Brain microvascular endothelial cell (primary cell): ENCODE data around the gene RAVER2.
"Not testable (repeated sequence)": the region's sequence is repeated elsewhere in the genome, so short reads cannot be mapped to it uniquely, and the experiment has no call there.

ENCODE experiments used
- DNase-seq: peaks from one replicate; pipeline ENCODE4 v3.0.0-alpha.2; 2020
- H3K27ac ChIP-seq: fragments of 250-450 bp; sonication (Bioruptor Pico); 2 replicates; pipeline ENCODE4 v1.5.1; 2020; ENCODE audit warnings: mild to moderate bottlenecking, moderate library complexity
- H3K27me3 ChIP-seq: fragments of 250-450 bp; sonication (Bioruptor Pico); replicated peaks from 2 replicates; pipeline ENCODE4 v1.5.1; 2020; ENCODE audit warnings: mild to moderate bottlenecking
- H3K36me3 ChIP-seq: fragments of 250-450 bp; sonication (Bioruptor Pico); replicated peaks from 2 replicates; pipeline ENCODE4 v1.5.1; 2020; ENCODE audit warnings: mild to moderate bottlenecking
- H3K4me3 ChIP-seq: 2 replicates; pipeline ENCODE4 v1.5.1; 2011; ENCODE audit warnings: low read depth, mild to moderate bottlenecking, control low read depth, low read length, moderate library complexity
- in situ Hi-C: cut with HindIII; loops from 2 replicates; pipeline ENCODE4 v1.10.0; 2017; ENCODE audit warnings: low sequenced_read_pairs, low pct_ligation_motif_present
- TF ChIP-seq, protein P1 (sequence below): IDR thresholded peaks from 2 replicates; pipeline ENCODE4 v1.5.1; 2011; ENCODE audit warnings: low read depth, mild to moderate bottlenecking, moderate library complexity, low read length, control low read depth, inconsistent platforms; ENCODE audit errors: missing control alignments

Gene RAVER2

DNA sequence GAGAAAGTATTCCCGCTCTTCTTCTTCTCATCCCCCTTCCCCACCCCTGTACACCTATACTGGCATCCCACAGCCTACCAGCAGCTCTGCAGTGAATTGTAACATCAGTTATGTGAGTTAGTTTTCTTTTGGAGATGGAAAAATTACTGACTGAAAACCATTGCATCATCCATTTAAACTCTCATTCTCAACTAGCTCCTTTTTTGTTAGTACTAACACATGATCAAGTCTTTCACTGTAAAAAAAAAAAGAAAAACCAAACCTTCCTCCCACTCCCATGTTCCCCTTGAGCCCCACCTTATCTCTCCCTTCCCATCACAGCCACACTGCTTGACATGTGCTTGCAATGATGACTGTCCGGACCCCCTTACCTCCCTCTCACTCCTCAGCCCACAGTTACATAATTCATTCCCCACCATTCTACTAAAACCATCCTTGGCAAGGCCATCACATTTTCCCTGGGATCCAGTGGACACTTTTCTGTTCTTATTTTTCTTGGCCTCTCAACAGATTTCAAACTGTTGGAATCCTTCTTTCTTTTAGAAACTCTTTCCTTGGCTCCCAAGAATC is 23.2 kb upstream of the RAVER2 start:
- in situ Hi-C loops: no loop called here
- H3K27ac ChIP-seq: no peak overlapping the region
- DNase-seq: no peak
- TF ChIP-seq, protein P1, sequence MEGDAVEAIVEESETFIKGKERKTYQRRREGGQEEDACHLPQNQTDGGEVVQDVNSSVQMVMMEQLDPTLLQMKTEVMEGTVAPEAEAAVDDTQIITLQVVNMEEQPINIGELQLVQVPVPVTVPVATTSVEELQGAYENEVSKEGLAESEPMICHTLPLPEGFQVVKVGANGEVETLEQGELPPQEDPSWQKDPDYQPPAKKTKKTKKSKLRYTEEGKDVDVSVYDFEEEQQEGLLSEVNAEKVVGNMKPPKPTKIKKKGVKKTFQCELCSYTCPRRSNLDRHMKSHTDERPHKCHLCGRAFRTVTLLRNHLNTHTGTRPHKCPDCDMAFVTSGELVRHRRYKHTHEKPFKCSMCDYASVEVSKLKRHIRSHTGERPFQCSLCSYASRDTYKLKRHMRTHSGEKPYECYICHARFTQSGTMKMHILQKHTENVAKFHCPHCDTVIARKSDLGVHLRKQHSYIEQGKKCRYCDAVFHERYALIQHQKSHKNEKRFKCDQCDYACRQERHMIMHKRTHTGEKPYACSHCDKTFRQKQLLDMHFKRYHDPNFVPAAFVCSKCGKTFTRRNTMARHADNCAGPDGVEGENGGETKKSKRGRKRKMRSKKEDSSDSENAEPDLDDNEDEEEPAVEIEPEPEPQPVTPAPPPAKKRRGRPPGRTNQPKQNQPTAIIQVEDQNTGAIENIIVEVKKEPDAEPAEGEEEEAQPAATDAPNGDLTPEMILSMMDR: no peak
- H3K4me3 ChIP-seq: no peak overlapping the region
- H3K27me3 ChIP-seq: no peaks in the 10 kb centered on the region
- H3K36me3 ChIP-seq: no peaks in the 10 kb centered on the region

DNA sequence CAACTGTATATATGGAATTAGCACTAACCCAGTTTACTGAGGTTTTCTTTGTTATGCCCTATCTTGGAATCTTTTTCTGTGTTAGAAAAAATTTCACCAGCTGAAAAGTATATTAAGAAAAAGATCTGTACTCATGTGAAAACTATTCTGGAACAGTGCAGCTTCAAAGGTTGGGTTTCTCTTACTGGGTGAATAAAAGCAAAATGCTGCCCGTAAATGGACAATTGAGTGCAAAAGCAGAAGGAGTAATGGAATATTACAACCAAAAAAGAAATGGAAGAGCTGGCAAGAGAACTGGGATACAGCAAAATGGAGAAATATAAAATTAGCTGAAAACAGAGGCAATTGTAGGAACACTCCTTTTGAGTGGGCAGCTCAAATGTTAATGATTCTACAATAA is 17.0 kb upstream of the RAVER2 start:
- DNase-seq: no peak
- TF ChIP-seq, protein P1: no peak
- no peak overlapping the region for H3K4me3 ChIP-seq
- in situ Hi-C loops: no loop called here
- no peaks in the 10 kb centered on the region for H3K36me3 ChIP-seq
- H3K27ac ChIP-seq: no peak overlapping the region
- H3K27me3 ChIP-seq: no peaks in the 10 kb centered on the region

- in situ Hi-C loops: no loop called here
- TF ChIP-seq, protein P1: no peak
- Histone ChIP-seq H3K36me3 (no peaks in the 10 kb centered on the region), H3K4me3 (no peak overlapping the region), H3K27me3 (no peaks in the 10 kb centered on the region), H3K27ac (peak overlapping the region; percentile 9)
- peak; percentile 82 for DNase-seq
These were observed 11.1 kb upstream of the RAVER2 start for GRCh38 chr1:64733581-64734286.

DNA sequence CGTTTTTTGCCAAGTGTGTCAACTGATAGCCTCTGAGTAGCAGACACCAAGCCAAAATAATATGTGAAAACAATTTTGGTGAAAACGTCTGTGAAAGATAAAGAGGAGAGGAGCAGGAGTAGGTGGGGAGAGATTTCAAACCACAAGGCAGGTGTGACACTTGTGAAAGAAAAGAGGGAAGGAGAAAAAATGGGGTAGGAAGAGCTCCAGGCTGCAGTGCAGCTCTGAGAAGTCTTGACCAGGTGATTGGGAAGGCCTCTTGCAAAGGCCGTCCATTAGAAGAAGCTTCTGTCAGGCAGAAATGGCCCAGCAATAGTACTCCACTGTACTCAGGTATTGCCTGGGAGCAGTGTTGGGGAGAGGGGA is 10.6 kb upstream of the RAVER2 start:
- no peaks in the 10 kb centered on the region for H3K36me3 ChIP-seq
- DNase-seq: no peak
- H3K4me3 ChIP-seq: no peak overlapping the region
- in situ Hi-C loops: no loop called here
- H3K27me3 ChIP-seq: no peaks in the 10 kb centered on the region
- TF ChIP-seq, protein P1: no peak
- H3K27ac ChIP-seq: no peak overlapping the region

GRCh38 chr1:64740687-64741086 is 4.2 kb upstream of the RAVER2 start:
- H3K4me3 ChIP-seq, H3K27ac ChIP-seq, H3K27me3 ChIP-seq, DNase-seq, in situ Hi-C loops, H3K36me3 ChIP-seq: not testable (repeated sequence)

DNA sequence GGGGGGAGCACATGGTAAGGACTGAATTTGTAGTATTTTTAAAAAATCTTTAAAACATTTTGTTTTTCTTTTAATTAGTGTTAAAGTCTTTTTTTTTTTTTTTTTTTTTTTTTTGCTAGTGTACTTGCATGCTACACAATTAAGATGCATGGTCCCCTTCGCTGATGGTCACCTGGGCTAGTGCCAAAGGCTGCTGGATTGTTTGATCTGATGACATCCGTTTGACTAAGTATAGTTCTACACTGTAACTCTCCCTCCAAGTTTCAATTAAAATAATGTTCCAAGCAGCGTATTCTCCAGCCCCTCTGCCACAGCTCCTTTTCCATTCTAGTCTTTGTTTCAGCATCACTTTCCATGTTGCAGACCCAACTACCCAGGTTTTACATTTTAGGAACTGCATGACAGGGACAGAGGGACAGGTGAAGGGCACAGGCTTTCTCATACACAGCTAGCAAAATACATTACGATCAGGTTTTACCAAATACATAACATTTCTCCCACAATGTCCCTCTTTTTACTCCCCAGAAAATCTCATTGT is 852 bp upstream of the RAVER2 start:
- Histone ChIP-seq H3K4me3 (peak overlapping the region; percentile 75), H3K27me3 (no peaks in the 10 kb centered on the region), H3K36me3 (no peaks in the 10 kb centered on the region), H3K27ac (no peak overlapping the region)
- TF ChIP-seq, protein P1: no peak
- in situ Hi-C loops: no loop called here
- DNase-seq: no peak
